Skeletal muscle cell (primary cell): ENCODE results near the gene AGBL5.

ENCODE experiments used
- DNase-seq: peaks from one replicate; pipeline ENCODE4 v3.0.0-alpha.2; 2010; ENCODE audit warnings: low read depth
- H3K4me3 ChIP-seq: 2 replicates; pipeline ENCODE4 v1.5.1; 2011; ENCODE audit warnings: low read depth, mild to moderate bottlenecking, control low read depth, low read length, moderate library complexity

Gene AGBL5

DNA sequence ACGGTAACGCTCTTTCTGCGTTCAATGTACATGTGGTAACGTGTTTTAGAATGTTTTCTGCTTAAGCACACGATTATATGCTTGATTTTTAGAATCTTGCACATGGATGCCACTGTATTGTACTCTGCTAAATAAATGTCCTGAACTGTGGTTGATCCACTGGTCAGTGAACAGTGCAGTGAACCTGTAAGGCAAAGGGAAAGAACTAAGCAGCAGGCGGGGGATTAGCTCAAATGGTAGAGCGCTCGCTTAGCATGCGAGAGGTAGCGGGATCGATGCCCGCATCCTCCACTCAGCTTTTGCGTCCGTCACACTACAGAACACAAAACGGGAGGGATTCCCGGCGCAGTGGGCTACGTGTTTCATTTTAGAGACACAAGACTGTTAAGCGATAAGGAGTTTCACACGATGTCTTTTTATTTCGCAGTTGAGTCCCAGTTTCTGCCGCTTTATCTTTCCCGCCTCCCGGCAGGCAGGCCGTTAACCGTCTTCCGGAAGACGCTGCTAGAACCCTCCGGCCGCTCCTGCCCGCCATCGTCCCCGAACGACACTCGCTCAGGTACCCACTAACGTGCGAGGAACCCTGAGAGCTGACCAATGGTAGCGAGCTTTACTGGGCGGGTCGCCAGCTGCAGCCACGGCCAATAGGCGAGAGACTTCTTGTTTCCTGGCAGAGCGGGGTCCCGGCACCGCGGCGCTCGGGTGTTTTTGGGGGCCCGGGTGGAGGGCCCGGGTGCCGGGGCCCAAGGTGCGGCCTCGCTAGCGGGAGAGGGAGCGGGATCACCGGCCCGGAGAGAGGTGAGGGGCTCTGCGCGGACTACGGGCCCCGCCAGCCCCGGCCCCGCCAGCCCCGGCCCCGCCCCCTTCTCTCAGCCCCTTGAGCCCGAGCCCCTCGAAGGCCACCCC is at the start of gene AGBL5:
TSS of gene AGBL5 (plus strand) at position 673 of the 906 bp plus-strand sequence. CDS start 1,291 bp downstream, outside the sequence.
- H3K4me3 ChIP-seq: peak within 1 kb of the TSS; percentile 93
- DNase-seq: peak; percentile 68

DNA sequence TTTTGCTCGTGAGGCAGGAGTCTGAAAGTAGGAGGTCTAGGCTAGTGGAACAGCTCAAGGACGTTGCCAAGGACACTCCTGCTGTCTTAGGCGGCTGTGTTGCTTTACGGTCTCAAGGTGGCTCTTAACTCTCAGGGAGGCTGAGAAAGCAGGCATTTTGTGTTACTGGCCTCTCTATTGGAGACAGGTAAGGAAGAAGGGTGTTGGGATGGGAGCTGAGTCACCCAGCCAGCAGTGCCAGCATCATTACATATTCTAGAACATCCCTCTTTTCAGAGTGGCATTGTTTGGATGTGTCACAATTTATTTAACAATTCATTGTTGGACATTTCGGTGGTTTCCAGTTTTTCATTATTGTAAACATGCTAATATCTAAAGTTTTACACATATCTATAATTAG is 49.5 kb upstream of the AGBL5 start:
- DNase-seq: no peak
- no peak overlapping the region for H3K4me3 ChIP-seq

- H3K4me3 ChIP-seq: no peak overlapping the region
- DNase-seq: no peak
Measured at GRCh38 chr2:27003007-27003406, 48.5 kb upstream of the AGBL5 start.

DNA sequence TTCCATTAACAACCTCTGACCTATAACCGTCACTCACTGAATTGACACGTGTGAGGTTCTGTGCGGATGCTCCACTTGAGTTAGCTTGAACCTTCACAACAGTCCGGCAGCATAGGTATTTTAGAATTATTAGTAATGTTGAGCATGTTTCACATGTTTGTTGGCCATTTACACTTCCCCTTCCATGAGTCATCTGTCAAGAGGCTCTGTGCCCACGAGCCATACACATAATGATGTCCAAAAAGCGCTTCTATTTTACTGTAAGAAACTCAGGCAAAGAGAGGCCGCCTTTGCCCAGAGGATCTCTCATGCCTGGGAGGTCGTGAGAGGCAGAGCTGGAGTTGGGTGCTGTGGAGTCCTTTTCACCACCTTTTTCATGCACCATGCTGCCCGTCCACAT is 47.6 kb upstream of the AGBL5 start:
- DNase-seq: no peak
- H3K4me3 ChIP-seq: no peak overlapping the region

GRCh38 chr2:27006602-27007415 is 44.7 kb upstream of the AGBL5 start:
- DNase-seq: no peak
- no peak overlapping the region for H3K4me3 ChIP-seq

DNA sequence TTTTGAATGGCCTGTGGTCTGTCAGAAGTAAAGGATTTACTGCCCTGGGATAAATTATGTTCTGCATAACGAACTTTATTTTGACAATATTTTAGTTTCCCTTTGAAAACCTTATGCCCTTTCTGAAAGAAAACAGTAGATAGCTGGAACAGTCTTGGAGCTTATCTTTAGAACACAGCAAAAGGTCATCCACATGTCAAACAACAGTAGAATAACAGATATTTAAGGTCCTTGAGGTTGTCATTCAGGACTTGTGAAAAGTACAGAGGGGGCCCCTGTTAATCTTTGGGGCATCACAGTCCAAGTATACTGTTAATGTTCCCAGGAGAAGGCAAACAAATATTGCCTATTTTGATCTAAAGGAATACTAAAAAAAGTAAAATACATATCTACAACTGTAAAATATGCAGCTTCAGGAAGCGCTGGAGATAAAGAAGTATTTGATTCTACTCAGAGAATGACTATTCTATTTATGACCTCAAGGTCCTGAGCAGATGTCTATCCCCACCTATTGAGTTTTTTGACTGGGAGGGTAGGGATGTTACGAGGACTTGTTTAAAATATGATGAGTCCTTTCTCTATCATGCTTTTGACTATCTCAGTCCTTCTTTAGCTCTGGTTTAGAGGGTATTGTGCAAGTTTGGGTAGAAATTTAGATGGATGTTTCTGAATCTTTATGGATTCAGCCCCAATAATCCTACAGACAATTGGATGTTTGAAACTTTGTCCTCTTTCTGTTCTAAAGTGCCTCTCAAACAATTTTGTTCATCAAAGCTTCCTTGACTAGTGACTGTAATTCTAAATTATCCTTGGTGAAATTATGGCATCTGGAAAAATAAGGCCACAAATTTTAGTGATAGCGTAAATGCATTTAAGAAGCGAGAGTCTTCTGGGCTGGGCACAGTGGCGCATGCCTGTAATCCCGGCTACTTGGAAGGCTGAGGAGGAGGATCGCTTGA is 43.8 kb upstream of the AGBL5 start:
- no peak for DNase-seq
- H3K4me3 ChIP-seq: no peak overlapping the region

DNA sequence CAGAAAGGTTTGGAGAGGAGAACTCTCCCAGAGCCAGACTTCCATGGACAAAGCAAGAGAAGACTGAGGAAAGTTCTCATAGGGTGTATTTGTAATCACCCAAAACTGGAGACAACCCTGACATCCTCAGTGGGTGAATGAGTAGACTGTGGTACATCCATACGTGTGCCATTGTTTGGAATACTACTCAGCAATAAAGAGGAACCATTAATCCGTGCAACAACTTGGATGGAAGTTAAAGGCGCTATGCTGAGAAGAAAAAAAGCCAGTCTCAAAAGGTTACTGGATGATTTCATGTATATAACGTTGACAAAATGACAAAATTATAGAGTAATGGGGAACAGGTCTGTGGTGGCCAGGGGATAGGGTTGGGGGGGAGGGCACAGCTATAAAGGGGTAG is 42.8 kb upstream of the AGBL5 start:
- DNase-seq: no peak

DNA sequence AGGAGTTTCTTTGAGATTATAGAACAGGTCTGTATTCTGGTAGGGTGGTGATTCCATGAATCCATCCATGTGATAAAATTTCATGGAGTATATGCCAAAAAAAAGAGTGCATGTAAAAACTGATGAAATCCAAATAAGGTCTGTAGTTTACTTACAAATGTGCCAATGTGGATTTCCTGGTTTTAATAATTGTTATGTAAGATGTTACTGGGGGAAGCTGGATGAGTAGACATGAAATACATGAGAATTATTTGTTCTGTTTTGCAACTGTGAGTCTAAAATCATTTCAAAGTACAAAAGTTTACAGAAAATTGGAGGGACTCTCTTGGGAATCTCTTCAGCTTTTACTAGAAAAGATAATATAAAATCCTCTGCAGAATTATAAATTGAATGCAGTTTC is 42.4 kb upstream of the AGBL5 start:
- DNase-seq: no peak
- H3K4me3 ChIP-seq: no peak overlapping the region

More for the DNA sequence above, 42.8 kb upstream of the AGBL5 start:
- no peak overlapping the region for H3K4me3 ChIP-seq

DNA sequence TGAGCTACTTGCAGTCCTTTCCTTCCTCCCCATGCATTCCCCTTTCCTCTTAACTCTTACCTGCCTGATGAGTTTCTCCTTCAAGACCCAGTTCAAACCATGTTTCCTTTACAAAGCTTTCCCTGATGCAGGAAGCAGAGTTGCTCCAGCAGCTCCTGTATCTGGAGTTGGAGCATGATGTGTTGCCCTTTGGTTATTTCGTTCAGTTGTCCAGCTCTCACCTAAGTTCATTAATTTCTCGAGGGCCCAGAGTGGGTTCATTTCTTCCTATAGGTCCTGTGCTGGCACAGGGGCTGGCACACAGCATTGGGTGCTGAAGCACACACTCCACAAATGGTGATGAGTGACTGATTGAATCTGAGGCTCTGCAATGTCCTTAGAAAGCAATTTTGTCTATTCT is 41.8 kb upstream of the AGBL5 start:
- DNase-seq: no peak
- H3K4me3 ChIP-seq: no peak overlapping the region

DNA sequence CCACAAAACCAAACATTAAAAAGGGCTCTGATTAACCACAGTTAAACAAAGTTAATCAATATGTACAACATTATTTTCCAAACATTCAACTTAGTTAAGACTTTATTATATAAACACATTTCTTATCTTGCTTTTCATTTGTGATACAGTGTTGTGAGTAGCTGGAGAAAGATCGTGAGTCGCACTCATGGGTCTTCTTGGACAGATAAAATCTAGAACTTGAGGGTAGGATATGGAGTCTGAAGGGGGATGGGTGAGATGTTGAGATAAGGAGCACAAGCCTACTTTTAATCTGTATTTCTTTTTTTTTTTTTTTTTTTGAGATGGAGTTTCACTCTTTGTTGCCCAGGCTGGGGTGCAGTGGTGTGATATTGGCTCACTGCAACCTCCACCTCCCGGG is 41.3 kb upstream of the AGBL5 start:
- no peak overlapping the region for H3K4me3 ChIP-seq
- DNase-seq: no peak

DNA sequence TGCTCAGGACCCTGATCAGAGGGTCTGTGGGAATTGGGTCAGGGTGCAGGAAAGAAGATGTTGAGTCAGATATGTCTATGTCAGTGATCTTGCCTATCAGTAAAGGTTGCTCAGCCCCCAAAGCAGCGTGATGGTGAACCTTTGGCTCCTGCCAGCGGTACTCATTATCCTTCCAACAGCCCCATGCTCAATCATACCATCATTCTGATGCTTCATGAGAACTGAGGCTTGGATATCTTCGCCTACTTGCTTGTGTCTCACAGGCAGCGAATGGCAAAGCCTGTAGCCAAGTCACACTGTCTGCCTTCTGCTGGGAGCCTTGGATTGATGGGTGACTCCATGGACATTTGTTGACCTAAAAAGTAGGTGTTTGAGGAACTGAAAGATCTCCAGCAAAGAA is 37.7 kb upstream of the AGBL5 start:
- DNase-seq: no peak
- H3K4me3 ChIP-seq: no peak overlapping the region

DNA sequence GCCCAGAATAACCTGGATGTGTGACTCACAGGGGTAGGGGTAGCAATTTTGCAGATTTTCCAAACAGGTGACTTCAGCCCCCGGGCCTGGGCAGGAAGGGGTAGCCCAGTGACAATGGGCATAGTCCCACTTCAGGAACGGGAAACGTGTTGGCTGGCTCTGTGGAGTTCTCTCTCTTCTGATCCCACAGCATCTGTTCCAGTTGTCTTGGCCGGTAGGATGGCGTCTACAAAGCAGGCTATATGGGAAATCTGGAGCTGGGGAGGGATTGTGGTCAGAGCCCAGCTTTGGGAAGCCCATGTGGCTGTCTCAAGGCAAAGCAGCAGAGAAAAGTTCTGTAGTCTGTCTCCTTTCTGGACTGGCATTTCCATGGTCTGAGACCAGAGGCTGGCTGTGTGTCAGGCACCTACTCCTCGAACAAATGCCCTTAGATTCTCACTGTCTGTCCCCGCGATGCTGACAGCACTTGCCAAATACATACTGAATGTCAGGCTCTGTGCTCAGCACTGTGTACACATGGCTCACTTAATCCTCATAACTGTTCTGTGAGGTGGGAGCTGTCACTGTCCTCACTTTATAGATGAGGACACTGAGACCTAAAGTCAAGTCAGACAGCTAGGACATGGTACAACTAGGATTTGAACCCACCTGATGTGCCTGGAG is 36.6 kb upstream of the AGBL5 start:
- no peak for DNase-seq
- no peak overlapping the region for H3K4me3 ChIP-seq

- no peak for DNase-seq
- H3K4me3 ChIP-seq: no peak overlapping the region
Measured at GRCh38 chr2:27016801-27017325, 34.6 kb upstream of the AGBL5 start.

- no peak for DNase-seq
- H3K4me3 ChIP-seq: no peak overlapping the region
Measured at GRCh38 chr2:27018142-27018541, 33.3 kb upstream of the AGBL5 start.

GRCh38 chr2:27019459-27019858 is 32.0 kb upstream of the AGBL5 start:
- H3K4me3 ChIP-seq: no peak overlapping the region
- no peak for DNase-seq

GRCh38 chr2:27019931-27020855 is 31.3 kb upstream of the AGBL5 start:
- no peak overlapping the region for H3K4me3 ChIP-seq

DNA sequence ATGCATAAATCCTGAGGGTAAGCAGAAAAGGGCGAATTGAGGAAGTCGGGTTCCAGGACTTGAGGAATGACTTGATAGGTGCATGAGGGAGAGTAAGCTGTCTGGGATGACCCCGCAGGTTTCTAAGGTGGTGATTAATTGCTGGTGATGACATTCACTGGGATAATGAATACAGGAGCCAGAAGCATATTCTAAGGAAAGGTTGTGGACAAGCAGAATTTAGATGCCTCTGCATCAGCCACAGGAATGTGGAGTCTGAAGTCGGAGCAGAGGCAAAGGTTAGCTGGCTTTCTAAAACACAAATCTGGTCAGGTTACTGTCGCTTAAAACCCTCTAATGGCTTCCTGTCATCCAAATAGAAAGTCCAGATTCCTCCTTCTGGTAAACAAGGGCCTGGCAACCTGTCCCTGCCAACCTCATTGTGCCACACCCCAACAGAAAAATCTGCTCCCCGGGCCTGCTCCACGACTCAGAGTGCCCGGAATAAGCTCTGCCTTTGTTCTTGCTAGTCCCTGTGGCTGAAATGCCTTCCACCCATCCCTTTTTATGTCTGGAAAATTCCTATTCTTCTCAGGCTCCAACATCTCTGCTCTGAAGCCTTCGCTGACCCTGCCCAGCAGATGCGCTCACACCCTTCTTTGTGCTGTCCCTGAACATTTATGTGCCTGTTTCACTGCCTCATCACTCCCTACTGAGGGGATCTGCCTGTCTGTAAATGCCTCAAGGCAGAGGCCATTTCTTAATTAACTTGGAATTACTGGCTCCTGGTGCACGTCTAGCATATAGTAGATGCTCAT is 30.0 kb upstream of the AGBL5 start:
- DNase-seq: no peak
- no peak overlapping the region for H3K4me3 ChIP-seq

More at GRCh38 chr2:27019931-27020855, 31.3 kb upstream of the AGBL5 start:
- no peak for DNase-seq
